ENCODE measurements around the gene DYNLT1. TPM values are rescaled to one million over a fixed set of nuclear protein-coding genes. Genes with fewer than 3 reads are reported as not detected.

DYNLT1 gene
- total RNA-seq, 1 experiment from 2014 or later: 105 TPM

DNA sequence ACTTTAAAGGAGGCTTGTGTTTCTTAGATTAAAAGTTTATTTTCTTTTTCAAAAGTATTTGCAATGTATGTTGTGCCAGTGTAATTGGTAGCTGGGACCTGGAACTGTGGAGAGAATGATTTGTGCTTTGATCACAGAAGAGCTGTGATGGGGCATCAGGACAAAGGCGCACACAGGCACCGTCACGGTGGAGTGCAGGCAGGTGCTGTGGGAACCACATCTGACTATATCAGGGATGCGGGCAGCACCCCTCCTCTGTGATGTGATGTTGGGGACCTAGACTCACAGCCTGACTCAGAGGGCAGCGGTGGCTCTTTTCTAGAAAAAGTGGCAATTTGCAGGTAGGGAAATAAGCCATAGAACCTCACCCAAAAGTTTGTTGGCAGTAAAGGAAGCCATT, 39.8 kb upstream of the DYNLT1 start:
- no CpG with 5 or more reads among the region's 5 CpGs for WGBS (ENCODE audit: extremely low coverage, insufficient read length, low lambda C conversion rate)
- Histone ChIP-seq H2BK5ac (ENCODE audit: insufficient read length, low read length) (no peak overlapping the region), H2BK20ac (ENCODE audit: low read depth, low read length, poor library complexity, severe bottlenecking) (no peak overlapping the region), H3K27me3 (ENCODE audit: insufficient read depth, low read length) (no peaks in the 10 kb centered on the region), H2AFZ (ENCODE audit: low read length) (no peak overlapping the region), H2AK5ac (ENCODE audit: insufficient read length, low read length) (no peak overlapping the region), H3K79me2 (ENCODE audit: insufficient read depth, low read length) (no peaks in the 10 kb centered on the region), H3K56ac (ENCODE audit: insufficient read length, low read depth, low read length) (no peak overlapping the region), H3K18ac (ENCODE audit: insufficient read length, low read depth, low read length) (no peak overlapping the region), H4K91ac (ENCODE audit: insufficient read length, low read depth, low read length) (no peak overlapping the region), H2BK15ac (ENCODE audit: low read depth, low read length) (no peak overlapping the region), H3T11ph (ENCODE audit: low read length) (no peak overlapping the region), H3K4me1 (ENCODE audit: insufficient read depth, low read length) (no peaks in the 10 kb centered on the region), H3K4ac (ENCODE audit: low read depth, low read length) (no peak overlapping the region), H3K9me3 (ENCODE audit: control insufficient read depth, low read depth, low read length) (no peaks in the 10 kb centered on the region), H3K79me1 (ENCODE audit: insufficient read depth, low read depth, low read length, poor library complexity, severe bottlenecking) (no peaks in the 10 kb centered on the region), H4K20me1 (ENCODE audit: control insufficient read depth, insufficient read depth, insufficient read length) (no peaks in the 10 kb centered on the region), H3K14ac (ENCODE audit: insufficient read depth, low read length) (no peak overlapping the region), H4K5ac (ENCODE audit: insufficient read length, low read depth, low read length) (no peak overlapping the region), H3K27ac (ENCODE audit: insufficient read length, low read depth, low read length) (no peak overlapping the region), H2BK120ac (ENCODE audit: low read depth, low read length, poor library complexity, severe bottlenecking) (no peak overlapping the region), H3K9ac (ENCODE audit: extremely low read depth, insufficient read length, low read length) (no peak overlapping the region), H3K23ac (ENCODE audit: insufficient read length, low read depth, low read length) (no peak overlapping the region), H3K4me2 (ENCODE audit: insufficient read depth, insufficient read length, low read length) (no peak overlapping the region), H2BK12ac (ENCODE audit: insufficient read length, low read depth, low read length) (no peak overlapping the region), H3K23me2 (ENCODE audit: insufficient read length, low read depth, low read length, poor library complexity, severe bottlenecking) (no peaks in the 10 kb centered on the region), H4K8ac (replicated peaks; ENCODE audit: insufficient read length, low read depth, low read length) (no peak overlapping the region)
- TF ChIP-seq, protein P1, sequence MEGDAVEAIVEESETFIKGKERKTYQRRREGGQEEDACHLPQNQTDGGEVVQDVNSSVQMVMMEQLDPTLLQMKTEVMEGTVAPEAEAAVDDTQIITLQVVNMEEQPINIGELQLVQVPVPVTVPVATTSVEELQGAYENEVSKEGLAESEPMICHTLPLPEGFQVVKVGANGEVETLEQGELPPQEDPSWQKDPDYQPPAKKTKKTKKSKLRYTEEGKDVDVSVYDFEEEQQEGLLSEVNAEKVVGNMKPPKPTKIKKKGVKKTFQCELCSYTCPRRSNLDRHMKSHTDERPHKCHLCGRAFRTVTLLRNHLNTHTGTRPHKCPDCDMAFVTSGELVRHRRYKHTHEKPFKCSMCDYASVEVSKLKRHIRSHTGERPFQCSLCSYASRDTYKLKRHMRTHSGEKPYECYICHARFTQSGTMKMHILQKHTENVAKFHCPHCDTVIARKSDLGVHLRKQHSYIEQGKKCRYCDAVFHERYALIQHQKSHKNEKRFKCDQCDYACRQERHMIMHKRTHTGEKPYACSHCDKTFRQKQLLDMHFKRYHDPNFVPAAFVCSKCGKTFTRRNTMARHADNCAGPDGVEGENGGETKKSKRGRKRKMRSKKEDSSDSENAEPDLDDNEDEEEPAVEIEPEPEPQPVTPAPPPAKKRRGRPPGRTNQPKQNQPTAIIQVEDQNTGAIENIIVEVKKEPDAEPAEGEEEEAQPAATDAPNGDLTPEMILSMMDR (conservative IDR thresholded peaks at IDR 0.05): no peak
- Mint-ChIP-seq H3K9me3 (no peaks in the 10 kb centered on the region), H3K4me1 (peaks cover 6 to 8% of the 10 kb centered on the region in 2 experiments), H3K27ac (no peak overlapping the region; a peak in 1 of 7 replicates), H3K27me3 (ENCODE audit: low read depth) (no peaks in the 10 kb centered on the region), H3K4me3 (no peak overlapping the region), H3K36me3 (ENCODE audit: insufficient read depth in 1 of 3, low read depth in 3 of 3) (no peaks in the 10 kb centered on the region)
- DNase-seq: no peak
